CD4-positive, alpha-beta memory T cell (primary cell): ENCODE data around the gene QSOX1. TPM values are rescaled to one million over a fixed set of nuclear protein-coding genes. Genes with fewer than 3 reads are reported as not detected.

Source experiments
- CTCF ChIA-PET: fragments of 350-600 bp; sonication (Branson Sonifier 250); formaldehyde crosslinking; loops from one replicate; lab custom pipeline; 2021; ENCODE audit warnings: inconsistent platforms; ENCODE audit not compliant: partially characterized antibody; lab: Charles Lee
- POLR2A ChIA-PET: fragments of 350-600 bp; sonication (Branson Sonifier 250); formaldehyde crosslinking; loops from one replicate; lab custom pipeline; 2021; ENCODE audit not compliant: partially characterized antibody; lab: Charles Lee
- DNase-seq, 5 donors: peaks; one replicate each; pipeline versions ENCODE4 v3.0.0 to v3.0.0-alpha.2; 2020 to 2022; ENCODE audit warnings: mixed read lengths in 1 of 5
- H3K27ac ChIP-seq: one replicate; pipeline ENCODE4 v1.7.0; 2013; ENCODE audit warnings: low read depth, low read length
- H3K27me3 ChIP-seq: 2 replicates; pipeline ENCODE4 v1.7.0; 2013; ENCODE audit warnings: mild to moderate bottlenecking, low read length, moderate library complexity; ENCODE audit not compliant: insufficient read depth
- H3K36me3 ChIP-seq: 2 replicates; pipeline ENCODE4 v1.7.0; 2013; ENCODE audit warnings: mild to moderate bottlenecking, low read length, moderate library complexity; ENCODE audit not compliant: insufficient read depth
- H3K4me1 ChIP-seq: 2 replicates; pipeline ENCODE4 v1.7.0; 2013; ENCODE audit warnings: mild to moderate bottlenecking, low read length, moderate library complexity; ENCODE audit not compliant: insufficient read depth
- H3K4me3 ChIP-seq, 2 donors: one replicate each; pipeline ENCODE4 v1.7.0; 2013; ENCODE audit warnings: low read length in 2 of 2, mild to moderate bottlenecking in 1 of 2
- H3K9me3 ChIP-seq, 2 donors: one replicate each; pipeline ENCODE4 v1.7.0; 2013; ENCODE audit warnings: low read length in 2 of 2, control low read depth in 1 of 2; ENCODE audit not compliant: control insufficient read depth in 1 of 2
- H3K27ac Mint-ChIP-seq, 7 donors: one replicate each; pipeline ENCODE4 v1.8.0; 2020 to 2021; ENCODE audit warnings: mixed read lengths in 7 of 7, mild to moderate bottlenecking in 6 of 7, inconsistent platforms in 3 of 7, moderate library complexity in 3 of 7
- H3K27me3 Mint-ChIP-seq, 2 donors: one replicate each; pipeline ENCODE4 v1.8.0; 2020 to 2021; ENCODE audit warnings: mixed read lengths in 2 of 2
- H3K36me3 Mint-ChIP-seq, 2 donors: one replicate each; pipeline ENCODE4 v1.8.0; 2020 to 2021; ENCODE audit warnings: mixed read lengths in 2 of 2, inconsistent platforms in 1 of 2, mild to moderate bottlenecking in 1 of 2
- H3K4me1 Mint-ChIP-seq, 4 donors: one replicate each; pipeline ENCODE4 v1.8.0; 2020 to 2021; ENCODE audit warnings: mixed read lengths in 4 of 4, mild to moderate bottlenecking in 1 of 4
- H3K4me3 Mint-ChIP-seq, 8 donors: one replicate each; pipeline ENCODE4 v1.8.0; 2020 to 2021; ENCODE audit warnings: mixed read lengths in 8 of 8, mild to moderate bottlenecking in 7 of 8, moderate library complexity in 6 of 8, inconsistent platforms in 3 of 8
- H3K9me3 Mint-ChIP-seq, 8 donors: one replicate each; pipeline ENCODE4 v1.8.0; 2020 to 2021; ENCODE audit warnings: mixed read lengths in 8 of 8, mild to moderate bottlenecking in 5 of 8, inconsistent platforms in 3 of 8, moderate library complexity in 1 of 8
- intact Hi-C: fragments of 100-400 bp; cut with micrococcal nuclease; formaldehyde crosslinking; loops from one replicate; pipeline ENCODE4 v1.15.1; 2023
- polyA plus RNA-seq, 2 donors: library from polyadenylated mRNA; unstranded; fragments of 300-500 nt; fragmentation: Illumina TruSeq; gene quantifications; one replicate each; pipeline ENCODE4 v1.2.3, GENCODE V29; 2021
- total RNA-seq, 2 experiments: library from RNA; stranded (reverse); gene quantifications; one replicate each; pipeline ENCODE4 v1.2.3, GENCODE V29; 2021

The QSOX1 gene
- total and polyA plus RNA-seq, 4 experiments from 2014 or later = 10.7 to 25.1 (median 17.7) TPM

DNA sequence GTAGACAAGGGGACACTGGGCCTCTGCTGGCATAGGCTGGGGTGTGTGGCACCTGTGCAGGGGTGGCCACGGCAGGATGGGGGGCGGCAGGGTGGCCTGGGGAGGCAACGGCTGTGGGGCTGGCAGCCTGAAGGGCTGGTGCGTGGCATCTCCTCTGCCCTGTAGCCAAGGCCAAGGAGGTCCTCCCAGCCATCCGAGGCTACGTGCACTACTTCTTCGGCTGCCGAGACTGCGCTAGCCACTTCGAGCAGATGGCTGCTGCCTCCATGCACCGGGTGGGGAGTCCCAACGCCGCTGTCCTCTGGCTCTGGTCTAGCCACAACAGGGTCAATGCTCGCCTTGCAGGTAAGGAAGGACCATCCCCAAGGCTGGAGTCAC, 39.4 kb downstream of the QSOX1 start:
- Mint-ChIP-seq H3K36me3 (peaks cover 40 to 58% of the 10 kb centered on the region in 2 donors), H3K27me3 (no peaks in the 10 kb centered on the region), H3K27ac (no peak overlapping the region), H3K4me3 (no peak overlapping the region), H3K4me1 (peaks cover 0 to 15% (median 2%) of the 10 kb centered on the region in 4 donors), H3K9me3 (peaks cover 0 to 1% (median 0%) of the 10 kb centered on the region in 8 donors)
- Histone ChIP-seq H3K4me3 (no peak overlapping the region), H3K4me1 (peaks cover 3% of the 10 kb centered on the region), H3K9me3 (no peaks in the 10 kb centered on the region), H3K27me3 (no peaks in the 10 kb centered on the region), H3K27ac (no peak overlapping the region), H3K36me3 (peaks cover 12% of the 10 kb centered on the region)
- CTCF ChIA-PET = no interaction called here
- DNase-seq = no peak
- intact Hi-C loops = no loop called here
- POLR2A ChIA-PET = no interaction called here

DNA sequence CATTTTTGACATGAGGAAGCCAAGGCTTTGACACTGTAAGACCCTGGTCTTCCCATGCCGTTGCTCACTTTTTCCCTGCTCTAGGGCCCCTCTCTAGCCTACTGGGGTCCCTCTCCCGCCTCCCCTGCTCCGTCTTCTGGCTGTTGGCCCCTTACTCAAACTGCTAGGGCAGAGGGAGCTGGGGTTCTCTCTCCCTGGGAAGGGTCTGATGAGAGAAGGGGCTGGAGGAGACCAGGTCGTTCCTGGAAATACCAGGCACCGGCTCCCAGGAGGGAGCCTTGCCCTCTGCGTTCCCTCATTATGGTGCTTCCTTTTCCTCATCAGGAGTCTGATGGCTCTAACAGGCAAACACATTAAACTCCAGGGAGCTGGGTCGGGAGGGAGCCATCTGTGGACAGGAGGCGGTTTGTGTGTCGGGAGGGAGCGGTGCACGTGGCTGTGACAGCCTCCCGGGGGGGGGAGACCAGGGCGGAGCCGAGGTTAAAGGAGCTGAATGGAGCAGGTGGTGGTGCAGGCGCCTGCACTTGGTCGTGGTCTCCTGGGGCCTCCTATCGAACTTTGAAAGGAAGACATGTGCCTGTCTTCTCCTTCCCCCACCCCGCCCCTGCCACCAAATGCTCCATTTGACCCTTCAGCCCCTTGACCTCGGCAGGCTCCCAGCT, 40.0 kb downstream of the QSOX1 start:
- Mint-ChIP-seq H3K27ac (no peak overlapping the region), H3K4me3 (no peak overlapping the region), H3K9me3 (peaks cover 0 to 1% (median 0%) of the 10 kb centered on the region in 8 donors), H3K4me1 (peaks cover 0 to 15% (median 2%) of the 10 kb centered on the region in 4 donors), H3K36me3 (peaks cover 37 to 54% of the 10 kb centered on the region in 2 donors), H3K27me3 (no peaks in the 10 kb centered on the region)
- POLR2A ChIA-PET = no interaction called here
- Histone ChIP-seq H3K9me3 (no peaks in the 10 kb centered on the region), H3K36me3 (peaks cover 9% of the 10 kb centered on the region), H3K4me3 (no peak overlapping the region), H3K27me3 (no peaks in the 10 kb centered on the region), H3K27ac (no peak overlapping the region), H3K4me1 (peaks cover 3% of the 10 kb centered on the region)
- intact Hi-C loops = no loop called here
- CTCF ChIA-PET = no interaction called here
- DNase-seq = no peak

DNA sequence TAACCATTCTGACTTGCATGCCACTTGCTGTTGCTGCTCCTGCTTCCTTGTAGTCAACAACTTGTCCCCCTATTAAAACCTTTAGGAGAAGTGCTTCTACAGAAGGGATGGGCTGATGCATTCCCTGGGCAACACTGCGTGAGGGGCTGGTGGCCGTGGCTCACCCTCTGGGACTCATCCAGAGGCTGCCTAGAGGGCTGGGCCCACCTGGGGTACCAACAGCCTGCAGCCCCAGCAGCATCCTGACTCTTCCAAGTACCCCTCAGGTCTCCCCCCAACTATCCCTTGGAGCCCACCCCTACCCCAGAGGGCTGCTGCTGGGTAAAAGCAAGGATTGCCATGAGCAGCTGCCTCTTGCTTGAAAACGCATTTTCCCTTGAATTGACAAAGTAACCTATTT, 40.7 kb downstream of the QSOX1 start:
- H3K9me3 Mint-ChIP-seq = peaks cover 0 to 1% (median 0%) of the 10 kb centered on the region in 8 donors
- CTCF ChIA-PET = no interaction called here
- H3K36me3 ChIP-seq = peaks cover 2% of the 10 kb centered on the region

DNA sequence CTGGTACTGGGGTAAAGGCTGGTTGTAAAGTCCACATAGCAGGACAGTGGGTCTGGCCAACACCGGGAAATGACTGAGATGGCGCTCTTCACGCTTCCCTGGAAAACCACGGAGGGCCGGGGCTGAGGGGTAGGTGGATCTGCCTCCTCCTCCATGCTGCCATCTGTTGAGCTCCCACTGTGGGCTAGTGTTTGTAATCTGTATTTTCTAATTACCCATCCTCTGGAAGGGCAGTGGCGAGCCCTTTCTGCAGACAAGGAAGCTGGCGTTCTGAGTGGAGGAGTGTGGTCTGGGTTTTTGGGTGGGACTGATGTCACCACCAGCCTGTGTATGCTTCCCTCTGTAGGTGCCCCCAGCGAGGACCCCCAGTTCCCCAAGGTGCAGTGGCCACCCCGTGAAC, 41.2 kb downstream of the QSOX1 start:
- no peaks in the 10 kb centered on the region for H3K27me3 ChIP-seq
- Mint-ChIP-seq H3K4me3 (no peak overlapping the region), H3K36me3 (peaks cover 30 to 45% of the 10 kb centered on the region in 2 donors), H3K9me3 (peaks cover 0 to 1% (median 0%) of the 10 kb centered on the region in 8 donors), H3K4me1 (peaks cover 0 to 14% (median 2%) of the 10 kb centered on the region in 4 donors), H3K27ac (no peak overlapping the region), H3K27me3 (no peaks in the 10 kb centered on the region)
- H3K4me1 ChIP-seq = peaks cover 3% of the 10 kb centered on the region
- no peak overlapping the region for H3K27ac ChIP-seq
- intact Hi-C loops = no loop called here
- CTCF ChIA-PET = no interaction called here
- H3K4me3 ChIP-seq = no peak overlapping the region
- H3K9me3 ChIP-seq = no peaks in the 10 kb centered on the region
- no peak for DNase-seq
- H3K36me3 ChIP-seq = no peaks in the 10 kb centered on the region
- POLR2A ChIA-PET = no interaction called here

More for the DNA sequence above, 40.7 kb downstream of the QSOX1 start:
- intact Hi-C loops = no loop called here
- H3K4me3 ChIP-seq = no peak overlapping the region
- Mint-ChIP-seq H3K4me3 (no peak overlapping the region), H3K36me3 (peaks cover 34 to 49% of the 10 kb centered on the region in 2 donors), H3K27ac (no peak overlapping the region), H3K27me3 (no peaks in the 10 kb centered on the region), H3K4me1 (peaks cover 0 to 15% (median 2%) of the 10 kb centered on the region in 4 donors)
- POLR2A ChIA-PET = no interaction called here
- DNase-seq = no peak
- H3K27ac ChIP-seq = no peak overlapping the region
- peaks cover 3% of the 10 kb centered on the region for H3K4me1 ChIP-seq
- no peaks in the 10 kb centered on the region for H3K27me3 ChIP-seq
- no peaks in the 10 kb centered on the region for H3K9me3 ChIP-seq

DNA sequence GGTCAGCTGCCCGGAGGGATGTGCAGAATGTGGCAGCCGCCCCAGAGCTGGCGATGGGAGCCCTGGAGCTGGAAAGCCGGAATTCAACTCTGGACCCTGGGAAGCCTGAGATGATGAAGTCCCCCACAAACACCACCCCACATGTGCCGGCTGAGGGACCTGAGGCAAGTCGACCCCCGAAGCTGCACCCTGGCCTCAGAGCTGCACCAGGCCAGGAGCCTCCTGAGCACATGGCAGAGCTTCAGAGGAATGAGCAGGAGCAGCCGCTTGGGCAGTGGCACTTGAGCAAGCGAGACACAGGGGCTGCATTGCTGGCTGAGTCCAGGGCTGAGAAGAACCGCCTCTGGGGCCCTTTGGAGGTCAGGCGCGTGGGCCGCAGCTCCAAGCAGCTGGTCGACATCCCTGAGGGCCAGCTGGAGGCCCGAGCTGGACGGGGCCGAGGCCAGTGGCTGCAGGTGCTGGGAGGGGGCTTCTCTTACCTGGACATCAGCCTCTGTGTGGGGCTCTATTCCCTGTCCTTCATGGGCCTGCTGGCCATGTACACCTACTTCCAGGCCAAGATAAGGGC, 41.9 kb downstream of the QSOX1 start:
- Mint-ChIP-seq H3K4me3 (no peak overlapping the region), H3K27ac (no peak overlapping the region), H3K27me3 (no peaks in the 10 kb centered on the region), H3K9me3 (peaks cover 0 to 1% (median 0%) of the 10 kb centered on the region in 8 donors), H3K36me3 (peaks cover 24 to 39% of the 10 kb centered on the region in 2 donors), H3K4me1 (peaks cover 0 to 8% (median 1%) of the 10 kb centered on the region in 4 donors)
- Histone ChIP-seq H3K27me3 (no peaks in the 10 kb centered on the region), H3K27ac (no peak overlapping the region), H3K9me3 (no peaks in the 10 kb centered on the region), H3K4me1 (peaks cover 3% of the 10 kb centered on the region), H3K36me3 (no peaks in the 10 kb centered on the region), H3K4me3 (no peak overlapping the region)
- ChIA-PET POLR2A (no interaction called here), CTCF (interaction anchor here (0.6 to 1.1 kb wide), 2 partner anchors 17 to 39 kb away, joined by 3 to 5 read pairs; no protein-coding TSS in a partner anchor)
- DNase-seq = no peak
- intact Hi-C loops = no loop called here

DNA sequence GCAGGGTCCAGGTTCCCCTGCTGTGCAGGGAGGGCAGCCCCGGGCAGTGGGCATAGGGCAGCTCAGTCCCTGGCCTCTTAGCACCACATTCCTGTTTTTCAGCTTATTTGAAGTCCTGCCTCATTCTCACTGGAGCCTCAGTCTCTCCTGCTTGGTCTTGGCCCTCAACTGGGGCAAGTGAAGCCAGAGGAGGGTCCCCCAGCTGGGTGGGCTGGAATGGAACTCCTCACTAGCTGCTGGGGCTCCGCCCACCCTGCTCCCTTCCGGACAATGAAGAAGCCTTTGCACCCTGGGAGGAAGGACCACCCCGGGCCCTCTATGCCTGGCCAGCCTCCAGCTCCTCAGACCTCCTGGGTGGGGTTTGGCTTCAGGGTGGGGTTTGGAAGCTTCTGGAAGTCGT, 42.6 kb downstream of the QSOX1 start:
- H3K4me3 ChIP-seq = no peak overlapping the region
- H3K4me1 ChIP-seq = no peaks in the 10 kb centered on the region
- Mint-ChIP-seq H3K36me3 (peaks cover 18 to 34% of the 10 kb centered on the region in 2 donors), H3K27me3 (no peaks in the 10 kb centered on the region), H3K4me1 (peaks cover 0 to 2% (median 0%) of the 10 kb centered on the region in 4 donors), H3K4me3 (no peak overlapping the region), H3K27ac (peak overlapping the region in 2 of 7 donors; percentile 37 to 63), H3K9me3 (peaks cover 0 to 1% (median 0%) of the 10 kb centered on the region in 8 donors)
- DNase-seq = no peak
- intact Hi-C loops = no loop called here
- ChIA-PET POLR2A (no interaction called here), CTCF (interaction anchor here (0.6 to 1.1 kb wide), 3 partner anchors 8 to 39 kb away, joined by 3 to 5 read pairs (median 3); no protein-coding TSS in a partner anchor)
- H3K9me3 ChIP-seq = no peaks in the 10 kb centered on the region
- no peak overlapping the region for H3K27ac ChIP-seq
- no peaks in the 10 kb centered on the region for H3K36me3 ChIP-seq
- no peaks in the 10 kb centered on the region for H3K27me3 ChIP-seq

DNA sequence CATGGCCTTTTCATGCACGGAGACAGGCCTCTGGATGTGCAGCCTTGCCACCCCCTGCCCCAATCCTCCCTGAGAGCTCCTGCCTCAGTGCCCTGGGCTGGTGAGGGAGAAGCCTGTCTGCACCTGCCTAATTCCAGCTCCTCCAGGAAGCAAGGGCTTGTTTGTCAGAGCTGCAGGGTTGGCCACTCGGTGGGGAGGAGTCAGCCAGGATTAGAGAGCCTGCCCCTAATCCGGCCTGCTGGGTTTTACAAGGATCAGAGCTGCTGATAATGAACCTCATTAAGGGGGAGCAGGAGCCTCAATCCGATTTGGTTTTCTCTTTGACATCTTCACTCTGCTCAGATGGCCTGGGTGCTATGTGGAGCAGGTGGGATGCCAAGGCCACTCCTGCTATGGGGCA, 43.5 kb downstream of the QSOX1 start:
- H3K4me1 ChIP-seq = no peaks in the 10 kb centered on the region
- ChIA-PET CTCF (interaction anchor here (1.1 kb wide), 2 partner anchors 9 to 10 kb away, joined by 3 read pairs; no protein-coding TSS in a partner anchor), POLR2A (no interaction called here)
- no peak for DNase-seq
- no peaks in the 10 kb centered on the region for H3K9me3 ChIP-seq
- H3K4me3 ChIP-seq = no peak overlapping the region
- no peaks in the 10 kb centered on the region for H3K36me3 ChIP-seq
- Mint-ChIP-seq H3K9me3 (peaks cover 0 to 1% (median 0%) of the 10 kb centered on the region in 8 donors), H3K27me3 (no peaks in the 10 kb centered on the region), H3K36me3 (peaks cover 10 to 25% of the 10 kb centered on the region in 2 donors), H3K27ac (no peak overlapping the region), H3K4me1 (no peaks in the 10 kb centered on the region), H3K4me3 (no peak overlapping the region)
- intact Hi-C loops = no loop called here
- H3K27ac ChIP-seq = no peak overlapping the region
- no peaks in the 10 kb centered on the region for H3K27me3 ChIP-seq
